Measurements from ENCODE around the gene RNF26. TPM values are rescaled to one million over a fixed set of nuclear protein-coding genes. Genes with fewer than 3 reads are reported as not detected.

The RNF26 gene
- total and polyA plus RNA-seq, 10 of the 15 experiments (the other 5 are each of a cell fraction or from before 2014, with no cell fraction given), result 2.8 to 54.5 (median 17.7) TPM

- TF ChIP-seq E4F1 (IDR thresholded peaks at IDR 0.05; ENCODE audit: borderline replicate concordance, partially characterized antibody), result no peak
- TF ChIP-seq CHD1 (IDR thresholded peaks at IDR 0.05; ENCODE audit: low read depth, low read length), result no peak
Observed at GRCh38 chr11:119309411-119309810, 24.9 kb upstream of the RNF26 start (continued).

GRCh38 chr11:119309953-119310681 lies 24.2 kb upstream of the RNF26 start:
- Histone ChIP-seq H3K4me2 (ENCODE audit: control insufficient read depth, insufficient read depth) (no peak overlapping the region), H3K9ac (ENCODE audit: control insufficient read depth, insufficient read depth, low read length) (no peak overlapping the region)
- POLR2A ChIA-PET, result interaction anchor here (0.8 kb wide), 1 partner anchor 8 kb away, joined by 3 read pairs; no protein-coding TSS in a partner anchor
- no peak for TF ChIP-seq USF1 (IDR thresholded peaks at IDR 0.05; ENCODE audit: borderline replicate concordance, extremely low read length, insufficient read depth, low read depth, low read length)
- TF ChIP-seq E2F4 (IDR thresholded peaks at IDR 0.05; ENCODE audit: low read depth, low read length), result no peak
- TF ChIP-seq IRF3 (IDR thresholded peaks at IDR 0.05), result no peak
- TF ChIP-seq IKZF1 (conservative IDR thresholded peaks at IDR 0.05), result no peak
- TF ChIP-seq ZBTB40 (IDR thresholded peaks at IDR 0.05; ENCODE audit: borderline replicate concordance), result no peak
- TF ChIP-seq EGR1 (IDR thresholded peaks at IDR 0.05; ENCODE audit: borderline replicate concordance in 1 of 2, low read depth in 2 of 2, low read length in 2 of 2), result no peak
- no peak for TF ChIP-seq SPI1 (IDR thresholded peaks at IDR 0.05; ENCODE audit: borderline replicate concordance, insufficient read depth, low read depth, low read length)
- no peak for TF ChIP-seq MTA3 (IDR thresholded peaks at IDR 0.05; ENCODE audit: borderline replicate concordance, low read length)

More at GRCh38 chr11:119309953-119310681, 24.2 kb upstream of the RNF26 start:
- CTCF ChIA-PET, result interaction anchor here (2.5 to 5.1 kb wide), 2 partner anchors 12 to 25 kb away, joined by 7 to 45 read pairs; no protein-coding TSS in a partner anchor
- Histone ChIP-seq H3K27me3 (replicated peaks in 1 of 2; ENCODE audit: control insufficient read depth in 2 of 2, insufficient read depth in 2 of 2, low read length in 1 of 2) (no peaks in the 10 kb centered on the region), H3K9me3 (replicated peaks; ENCODE audit: control insufficient read depth, insufficient read depth, low read length) (no peaks in the 10 kb centered on the region), H3K4me3 (no peak overlapping the region), H4K20me1 (ENCODE audit: control insufficient read depth, insufficient read depth) (no peaks in the 10 kb centered on the region), H3K36me3 (ENCODE audit: control insufficient read depth in 2 of 2, insufficient read depth in 2 of 2, low read length in 1 of 2) (peaks cover 3 to 9% of the 10 kb centered on the region in 2 experiments; a peak in 3 of 4 replicates), H3K79me2 (ENCODE audit: control insufficient read depth, insufficient read depth, low read length) (no peaks in the 10 kb centered on the region), H2AFZ (ENCODE audit: control insufficient read depth, low read depth, low read length) (no peak overlapping the region), H3K4me1 (ENCODE audit: control insufficient read depth, insufficient read depth, low read length) (no peaks in the 10 kb centered on the region), H3K27ac (ENCODE audit: control insufficient read depth, insufficient read depth) (no peak overlapping the region)
- intact Hi-C loops (cut with micrococcal nuclease; ENCODE audit: unreplicated experiment), result no loop called here
- no peak for DNase-seq (ENCODE audit: low read depth, low spot score)
- no peak for FAIRE-seq
- no TSS peak for BruUV-seq (replicated peaks)
- RAD21 ChIA-PET (ENCODE audit: unreplicated experiment), result no interaction called here
- in situ Hi-C loops (cut with MboI), result no loop called here
- no peak for ATAC-seq
- 81% methylated on average over 16 of the region's 17 CpGs for WGBS (ENCODE audit: insufficient coverage, insufficient replicate concordance, low lambda C conversion rate, missing lambda C conversion rate)
- SMC1A ChIA-PET (ENCODE audit: uncharacterized antibody, unreplicated experiment), result interaction anchor here (1.4 kb wide), 1 partner anchor 16 kb away, joined by 4 read pairs; no protein-coding TSS in a partner anchor
